HG03558 (cell line): ENCODE results near the gene KCTD2.
"Not testable (repeated sequence)": the region's sequence is repeated elsewhere in the genome, so short reads cannot be mapped to it uniquely, and the experiment has no call there.

Experiments used
- ATAC-seq: cut with Tn5 transposase; IDR thresholded peaks from one replicate; pipeline ENCODE4 v1.9.1; 2021; ENCODE audit warnings: moderate number of reproducible peaks; ENCODE audit not compliant: unreplicated experiment; ENCODE audit errors: extremely low read depth

The KCTD2 gene

DNA sequence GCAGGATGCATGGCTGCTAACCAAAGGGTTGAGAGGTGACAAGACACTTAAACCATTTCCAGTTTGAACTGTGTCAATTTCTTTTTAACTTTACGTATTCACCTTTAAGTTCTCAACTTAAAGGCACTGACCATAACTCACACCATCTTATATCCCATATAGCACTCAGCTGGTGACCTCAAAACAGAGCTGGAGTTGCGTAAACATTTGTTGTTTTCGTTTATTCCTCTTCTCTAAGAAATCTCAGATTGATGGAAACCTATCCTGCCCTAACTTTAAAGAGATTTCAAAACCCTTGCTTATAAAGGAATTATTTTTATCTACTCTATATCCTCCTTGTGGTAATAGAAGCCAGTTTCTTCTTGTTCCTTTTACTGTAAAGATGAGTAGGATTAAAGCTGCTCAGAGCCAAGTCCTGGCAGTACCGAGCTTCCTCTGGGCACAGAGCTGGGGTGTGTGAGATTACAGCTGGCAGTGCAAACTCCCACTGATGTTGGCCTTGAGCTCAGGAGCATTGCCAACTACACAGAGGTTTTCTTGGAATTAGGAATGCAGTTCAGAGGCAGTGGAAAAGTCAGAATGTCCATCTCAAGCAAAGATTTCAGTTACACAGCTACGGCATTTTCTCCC, 1.3 kb downstream of the KCTD2 start:
- ATAC-seq, result no peak

DNA sequence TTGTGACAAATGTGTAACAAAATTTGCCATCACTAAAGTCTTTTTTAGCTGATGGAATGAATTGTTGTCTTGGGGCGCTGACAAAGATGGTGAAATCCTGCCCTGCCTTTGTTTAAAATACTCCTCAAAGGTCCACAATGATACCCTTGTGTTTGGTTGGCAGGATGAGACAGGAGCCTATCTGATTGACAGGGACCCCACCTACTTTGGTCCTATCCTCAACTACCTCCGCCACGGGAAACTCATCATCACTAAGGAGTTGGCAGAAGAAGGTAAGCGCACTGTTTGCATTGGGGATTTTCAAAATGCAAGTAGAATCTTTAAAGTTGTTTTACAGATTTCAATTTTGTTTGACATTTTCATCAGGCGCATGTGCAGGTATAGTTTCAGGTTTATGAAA, 2.0 kb downstream of the KCTD2 start:
- ATAC-seq, result no peak

DNA sequence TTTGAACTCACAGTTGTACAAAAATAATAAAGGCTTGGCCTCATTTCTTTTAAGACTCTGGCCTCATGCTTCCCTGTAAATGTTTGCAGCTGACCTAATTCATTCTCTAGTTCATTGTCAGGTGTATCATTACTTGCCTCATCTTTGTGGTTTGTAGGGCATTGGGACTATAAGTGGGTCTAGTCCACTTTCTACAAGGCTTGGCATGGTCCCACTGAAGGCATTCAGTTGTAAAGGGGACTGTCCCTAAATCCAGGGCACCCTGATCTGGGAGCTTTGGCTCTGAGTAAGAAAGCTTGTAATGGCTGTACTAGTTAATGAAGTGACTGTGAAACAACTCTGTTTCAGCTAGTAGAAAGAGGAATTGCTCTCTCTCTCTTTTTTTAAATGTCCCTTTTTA, 2.7 kb downstream of the KCTD2 start:
- no peak for ATAC-seq

DNA sequence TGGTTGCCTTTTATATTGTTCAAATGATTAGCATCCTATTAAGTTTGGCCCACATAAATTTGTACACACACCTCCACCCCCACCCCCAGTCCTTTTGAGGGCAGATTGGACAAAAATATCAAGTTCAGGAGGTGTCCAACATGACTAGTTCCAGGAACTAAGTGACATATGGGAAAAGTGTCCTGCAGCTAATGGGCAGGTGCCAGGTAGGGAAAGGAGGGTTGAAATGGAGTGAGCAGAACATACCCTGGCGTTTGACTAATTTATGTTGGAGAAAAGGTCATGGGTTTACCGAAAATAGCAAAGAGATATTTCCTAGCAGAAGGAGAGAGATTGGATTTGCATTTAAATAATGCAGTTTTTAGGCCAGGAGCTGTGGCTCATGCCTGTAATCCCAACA, 4.9 kb downstream of the KCTD2 start:
- no peak for ATAC-seq

DNA sequence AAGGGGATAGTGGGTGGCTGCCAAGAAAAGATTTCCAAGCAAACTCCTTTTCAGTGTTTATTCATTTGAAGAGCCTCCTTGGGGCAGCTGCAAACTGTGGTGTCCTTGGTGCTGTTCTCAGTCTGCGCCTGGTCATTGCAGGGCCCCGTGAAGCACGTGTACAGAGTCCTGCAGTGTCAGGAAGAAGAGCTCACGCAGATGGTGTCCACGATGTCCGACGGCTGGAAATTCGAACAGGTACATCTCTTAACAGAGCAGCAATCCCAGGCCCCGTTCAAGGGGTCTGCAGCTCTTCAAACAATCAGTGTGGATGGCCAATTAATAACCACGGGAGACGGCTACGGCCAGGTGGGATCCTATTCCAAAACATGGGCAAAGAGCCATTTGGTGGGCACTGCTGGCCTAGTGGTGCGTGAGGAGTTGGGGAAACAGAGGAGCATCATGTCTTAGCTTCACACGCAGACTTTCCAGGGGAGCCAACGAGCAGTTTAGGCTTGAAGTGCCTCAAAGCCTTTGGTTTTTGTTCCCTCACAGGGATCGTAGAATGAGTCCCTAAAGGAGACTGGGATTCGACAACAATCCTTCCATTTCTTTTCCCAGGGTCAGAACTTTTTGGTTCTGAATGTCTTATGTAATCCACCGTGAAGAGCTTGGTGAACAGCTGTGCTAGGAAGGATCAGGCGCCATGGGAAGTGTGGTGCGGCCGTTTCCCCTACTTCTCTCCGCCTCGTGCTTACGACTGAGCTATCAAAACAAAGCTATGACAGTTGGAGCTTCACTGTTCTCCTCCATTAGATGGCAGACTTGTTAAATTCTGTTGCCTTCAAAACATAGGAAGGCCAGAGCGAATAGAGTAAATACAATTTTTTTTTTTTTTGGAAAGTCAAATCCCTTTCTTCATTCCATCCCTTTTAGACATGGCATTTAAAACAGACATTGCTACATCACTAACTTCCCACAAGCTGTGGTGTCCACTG, 12.6 kb downstream of the KCTD2 start:
- ATAC-seq, result no peak

DNA sequence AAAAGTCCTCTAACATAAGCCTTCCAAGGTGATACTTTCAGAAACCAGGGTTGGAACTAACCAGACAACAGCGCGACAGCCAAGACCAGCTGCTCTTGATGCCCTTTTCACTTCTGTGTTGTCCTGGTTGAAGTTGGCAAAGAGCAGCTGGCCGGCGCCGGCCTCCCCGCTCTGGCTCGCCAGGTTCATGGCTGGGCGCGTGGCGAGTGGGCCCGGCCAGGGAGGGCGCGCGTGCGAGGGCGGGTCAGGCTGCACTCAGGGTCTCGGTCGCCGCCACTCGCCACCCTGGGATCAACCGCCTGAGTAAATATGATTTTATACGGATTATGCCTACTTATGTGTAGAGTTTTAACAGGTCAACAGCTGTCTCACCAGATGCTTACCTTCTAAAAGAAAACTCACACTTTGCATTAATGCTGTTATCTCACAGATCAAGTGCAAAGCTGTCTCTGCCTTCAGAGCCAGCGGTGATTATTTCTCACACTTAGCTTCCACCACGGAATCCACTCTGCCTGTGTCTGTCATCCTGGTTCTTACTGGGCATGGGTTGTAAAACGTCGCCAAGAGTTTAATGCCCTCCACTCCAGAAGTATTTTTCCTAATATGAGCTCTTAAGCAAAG, 13.5 kb downstream of the KCTD2 start:
- no peak for ATAC-seq

DNA sequence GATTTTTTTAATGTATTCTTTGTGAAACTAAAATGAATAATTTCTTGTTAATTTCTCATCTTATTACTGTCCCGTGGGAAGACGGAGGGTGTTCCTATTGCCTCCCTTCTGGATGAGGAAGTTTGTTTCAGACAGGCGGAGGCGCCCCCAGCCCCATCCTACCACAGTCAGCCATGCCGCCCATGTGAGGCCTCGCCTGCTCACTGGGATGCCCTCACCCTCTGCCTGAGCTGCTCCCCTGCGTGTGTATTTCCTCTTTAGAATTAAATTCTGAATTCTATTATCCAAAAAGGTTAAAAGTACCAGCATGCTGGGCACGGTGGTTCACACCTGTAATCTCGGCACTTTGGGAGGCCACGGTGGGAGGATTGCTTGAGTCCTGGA, 14.0 kb downstream of the KCTD2 start:
- no peak for ATAC-seq

DNA sequence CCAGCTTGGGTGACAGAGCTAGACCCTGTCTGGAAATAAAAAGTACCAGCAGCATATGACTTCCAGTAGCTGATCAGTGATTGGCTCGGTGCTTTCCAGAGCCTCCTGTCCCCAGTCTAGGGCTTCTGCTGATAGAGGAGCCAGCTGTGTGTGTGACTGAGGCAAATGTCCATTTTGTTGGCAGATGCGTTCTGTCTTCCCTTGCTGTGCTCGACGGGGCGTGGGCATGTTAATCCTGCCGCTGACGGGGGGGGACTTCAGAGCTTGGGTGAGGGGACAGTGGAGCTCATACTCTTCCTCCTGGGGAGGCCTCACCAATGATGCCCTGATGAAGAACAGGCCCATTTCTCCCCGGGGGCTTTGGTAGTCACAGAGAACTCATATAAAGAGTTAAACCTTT, 14.6 kb downstream of the KCTD2 start:
- no peak for ATAC-seq

DNA sequence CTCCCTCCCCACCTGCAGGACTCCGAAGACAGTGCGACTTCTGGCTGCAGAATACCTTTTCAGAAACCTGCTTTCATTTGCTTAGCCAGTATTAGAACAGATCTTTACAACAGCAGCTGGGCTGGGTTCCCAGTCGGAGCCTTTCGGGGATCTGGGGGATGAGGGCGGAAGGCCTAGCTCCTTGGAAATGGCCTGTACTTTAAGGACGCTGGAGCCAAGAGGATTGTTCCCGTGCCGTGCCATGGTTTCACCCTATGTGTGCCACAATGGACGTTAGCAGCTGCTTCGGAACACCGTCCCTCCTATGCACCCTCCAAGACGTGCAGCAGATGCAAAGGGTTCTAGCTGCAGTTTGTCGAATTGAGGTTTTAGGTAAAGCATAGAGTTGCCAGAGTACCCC, 16.2 kb downstream of the KCTD2 start:
- no peak for ATAC-seq

DNA sequence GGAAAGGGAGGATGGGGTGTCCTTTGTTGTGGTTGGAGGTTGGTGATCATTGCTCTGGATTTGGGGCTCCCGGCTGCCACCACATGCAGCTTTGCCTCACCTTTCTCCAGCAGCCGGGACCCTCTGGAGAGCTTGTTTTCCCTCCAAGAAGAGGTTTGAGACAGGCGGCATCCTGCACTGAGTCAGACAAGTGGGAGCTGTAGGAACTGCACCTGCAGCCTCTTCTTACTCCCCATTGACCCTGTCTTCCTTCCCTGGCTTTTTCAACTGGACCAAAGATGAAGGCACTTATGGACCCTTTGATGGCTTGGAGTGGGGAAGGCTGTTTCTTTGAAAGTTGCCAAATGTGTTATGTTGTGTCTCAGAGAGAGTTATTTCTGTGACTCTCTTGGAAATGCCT, 16.6 kb downstream of the KCTD2 start:
- ATAC-seq, result no peak

DNA sequence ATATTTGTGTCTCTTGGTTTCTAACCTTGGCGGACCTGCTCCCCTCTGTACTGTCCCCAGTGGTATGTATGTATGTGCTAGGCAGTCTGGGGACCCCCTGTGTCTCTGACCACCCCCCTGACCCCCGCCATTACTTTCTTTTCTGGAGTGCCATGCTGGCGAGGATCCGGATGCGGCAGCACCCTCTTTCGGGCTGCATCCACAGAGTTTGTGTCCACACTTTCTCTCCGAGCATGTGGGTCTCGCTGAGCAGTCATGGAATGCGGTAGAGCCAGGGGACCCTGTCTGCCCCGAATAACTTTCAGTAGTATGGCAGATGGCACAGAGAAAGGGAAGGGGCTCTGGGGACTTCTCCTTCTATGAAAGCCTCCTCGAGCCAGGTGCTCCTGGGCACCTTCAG, 17.0 kb downstream of the KCTD2 start:
- ATAC-seq, result no peak

DNA sequence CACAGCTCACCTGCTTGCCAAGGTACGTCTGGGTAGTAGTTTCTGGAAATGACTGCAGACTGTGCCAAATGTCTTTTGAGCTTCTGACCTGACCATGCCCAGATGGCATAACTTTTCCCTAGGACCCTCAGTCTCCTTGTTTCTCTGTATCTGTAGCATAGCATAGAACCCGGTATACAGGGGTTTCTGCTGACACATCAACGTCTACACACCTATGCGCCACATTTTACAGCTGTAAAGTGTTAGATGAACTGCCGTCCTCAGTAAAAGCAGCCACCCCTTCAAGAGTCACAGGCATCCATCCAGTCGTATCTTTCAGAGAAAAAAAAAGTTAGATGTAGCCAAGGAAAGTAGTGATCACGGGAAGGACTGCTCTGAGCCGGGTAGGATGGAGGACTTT, 17.4 kb downstream of the KCTD2 start:
- no peak for ATAC-seq

DNA sequence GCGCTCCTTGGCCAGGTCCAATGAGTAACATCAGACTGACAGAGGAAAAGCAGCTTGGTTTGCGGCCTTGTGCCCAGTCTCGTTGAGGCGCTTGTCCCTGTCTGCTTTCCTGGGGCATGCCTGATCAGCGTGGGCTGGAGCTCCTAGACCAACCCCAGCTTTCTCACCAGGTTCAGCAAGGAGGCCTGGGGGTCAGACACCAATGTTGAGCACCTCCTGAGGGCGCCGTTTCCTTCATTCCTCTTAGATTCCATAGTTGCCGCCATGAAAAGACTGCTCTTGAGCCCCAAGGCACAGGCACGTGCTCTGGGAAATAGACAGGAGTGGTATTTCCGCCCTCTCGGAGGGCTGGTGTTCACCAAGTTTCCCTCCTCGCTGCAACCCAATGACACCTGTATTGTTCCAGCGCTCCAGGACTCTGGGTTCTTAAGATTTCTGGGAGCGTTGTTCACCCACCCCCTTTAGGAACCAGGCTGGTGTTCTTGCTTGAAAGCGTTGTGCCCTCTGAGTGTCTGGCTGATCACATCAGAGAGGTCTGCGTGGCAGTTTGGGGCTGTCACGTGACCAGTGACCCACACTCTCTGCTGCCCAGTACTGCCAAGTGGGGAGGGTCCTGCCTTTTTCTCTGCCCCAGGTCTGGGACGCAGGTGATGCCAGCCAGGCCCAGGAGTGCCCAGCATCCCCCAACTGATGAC, 18.0 kb downstream of the KCTD2 start:
- no peak for ATAC-seq

DNA sequence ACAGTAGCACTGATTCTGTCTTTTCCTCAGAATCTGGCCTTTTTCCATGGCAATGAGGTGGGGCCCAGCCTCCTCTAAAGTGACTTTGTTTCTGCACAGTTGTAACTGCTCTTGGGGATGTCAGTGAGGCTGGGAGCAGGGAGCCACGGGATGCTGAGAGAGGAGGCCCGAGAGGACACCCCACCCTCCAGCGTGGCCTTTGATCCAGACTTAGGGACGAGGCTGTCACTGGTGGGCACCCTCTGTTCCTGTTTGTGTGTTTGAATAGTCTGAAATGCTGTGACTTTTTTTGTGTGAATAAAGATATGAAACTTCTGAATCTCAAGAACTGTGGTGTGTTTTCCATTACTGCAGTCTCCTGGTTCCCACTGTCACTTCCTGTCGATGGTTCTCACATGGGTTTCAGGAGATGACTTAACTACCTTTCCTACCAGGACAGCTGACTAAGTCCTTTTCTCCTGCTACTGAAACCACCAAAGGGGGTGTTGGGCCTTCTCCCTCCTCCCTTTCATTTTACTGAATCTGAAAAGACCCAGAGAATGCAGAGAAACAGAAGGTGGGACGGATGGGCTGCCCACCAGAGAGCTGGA, 18.6 kb downstream of the KCTD2 start:
- ATAC-seq, result no peak

DNA sequence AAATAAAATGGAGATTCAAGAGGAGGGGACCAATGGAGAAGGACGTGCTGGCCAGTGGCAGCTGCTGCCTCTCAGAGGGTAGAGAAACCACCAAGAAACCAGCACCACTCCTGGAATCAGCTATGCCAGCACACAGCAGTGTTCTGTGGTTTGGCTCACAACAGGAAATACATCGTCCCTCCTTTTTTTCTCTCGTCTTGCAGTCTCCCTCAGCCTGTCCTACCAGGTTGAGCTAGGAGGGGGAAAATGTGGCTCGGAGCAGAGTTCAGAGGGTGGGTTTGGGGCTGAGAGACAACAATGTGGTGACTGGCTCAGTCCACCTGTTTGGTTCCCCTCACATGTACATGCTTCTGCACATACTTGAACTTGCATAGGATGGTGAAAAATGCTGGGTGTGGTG, 20.8 kb downstream of the KCTD2 start:
- ATAC-seq, result no peak

DNA sequence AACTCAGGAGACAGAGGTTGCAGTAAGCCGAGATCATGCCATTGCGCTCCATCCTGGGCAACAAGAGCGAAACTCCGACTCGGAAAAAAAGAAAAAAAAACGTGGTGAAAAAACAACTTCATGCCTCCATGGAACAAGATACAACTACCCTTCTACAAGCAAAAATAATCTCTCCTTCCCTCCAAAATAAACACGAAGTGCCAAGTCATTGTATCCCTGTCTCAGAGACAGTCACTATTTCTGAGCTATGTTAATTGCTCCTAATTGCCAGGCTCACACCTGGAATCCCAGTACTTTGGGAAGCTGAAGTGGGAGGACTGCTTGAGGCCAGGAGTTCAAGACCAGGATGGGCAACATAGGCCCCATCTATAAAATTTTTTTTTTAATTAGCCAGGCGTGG, 21.7 kb downstream of the KCTD2 start:
- ATAC-seq, result no peak

DNA sequence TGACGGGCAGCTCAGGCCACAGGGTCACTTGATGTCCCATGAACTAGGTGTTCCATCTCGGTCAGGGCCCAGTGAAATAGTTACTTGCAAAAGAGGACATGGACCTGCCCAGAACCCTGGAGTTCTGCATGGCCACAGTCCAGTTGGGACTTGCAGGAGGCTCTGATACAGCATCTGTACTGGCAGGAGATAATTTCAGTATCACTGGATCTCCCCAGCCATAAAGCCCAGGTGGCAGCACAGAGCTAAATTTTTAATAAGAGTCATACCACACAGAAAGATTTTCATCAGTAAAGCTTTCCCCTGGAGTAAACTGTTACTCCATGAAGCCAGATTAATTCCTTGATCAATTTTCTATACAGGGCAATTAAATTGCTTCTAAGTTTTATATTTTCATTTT, 22.8 kb downstream of the KCTD2 start:
- no peak for ATAC-seq

DNA sequence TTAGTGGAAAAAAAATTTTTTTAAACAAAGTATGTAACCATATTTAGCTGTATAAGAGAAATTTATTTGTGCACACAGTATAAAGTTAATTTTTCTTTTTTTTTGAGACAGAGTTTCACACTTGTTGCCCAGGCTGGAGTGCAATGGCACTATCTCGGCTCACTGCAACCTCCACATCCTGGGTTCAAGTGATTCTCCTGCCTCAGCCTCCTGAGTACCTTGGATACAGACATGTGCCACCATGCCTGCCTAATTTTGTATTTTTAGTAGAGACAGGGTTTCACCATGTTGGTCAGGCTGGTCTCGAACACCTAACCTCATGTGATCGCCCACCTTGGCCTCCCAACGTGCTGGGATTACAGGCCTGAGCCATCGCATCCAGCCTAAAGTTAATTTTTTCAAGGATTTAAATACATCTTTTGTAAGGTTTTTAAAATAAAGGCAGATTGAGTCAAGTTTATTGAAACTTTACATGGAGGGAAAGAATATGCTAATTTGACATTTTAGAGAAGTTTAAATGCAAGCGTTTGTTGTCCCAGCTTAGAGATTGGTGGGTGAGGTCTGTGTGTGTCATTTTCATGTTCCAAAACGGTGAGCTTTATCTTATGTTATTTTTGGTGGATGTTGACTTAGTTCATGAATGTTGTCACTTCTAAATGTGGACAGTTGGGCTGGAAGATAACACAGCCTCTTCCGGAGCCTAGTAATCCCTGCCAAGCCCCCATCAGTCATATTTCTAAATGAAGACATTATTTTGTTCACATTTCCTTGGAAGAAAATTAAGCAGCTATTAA, 24.6 kb downstream of the KCTD2 start:
- not testable (repeated sequence) for ATAC-seq

DNA sequence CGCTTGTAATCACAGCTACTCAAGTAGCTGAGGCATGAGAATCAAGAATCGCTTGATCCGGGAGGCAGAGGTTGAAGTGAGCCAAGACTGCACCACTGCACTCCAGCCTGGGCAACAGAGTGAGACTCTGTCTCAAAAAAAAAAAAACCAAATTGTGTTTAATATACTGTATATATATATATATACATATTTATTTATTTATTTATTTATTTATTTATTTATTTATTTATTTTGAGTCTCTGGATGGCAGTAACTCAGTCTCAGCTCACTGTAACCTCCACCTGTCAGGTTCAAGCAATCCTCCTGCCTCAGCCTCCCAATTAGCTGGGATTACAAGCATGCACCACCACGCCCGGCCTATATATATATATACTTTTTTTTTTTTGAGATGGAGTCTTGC, 25.9 kb downstream of the KCTD2 start:
- ATAC-seq, result not testable (repeated sequence)

DNA sequence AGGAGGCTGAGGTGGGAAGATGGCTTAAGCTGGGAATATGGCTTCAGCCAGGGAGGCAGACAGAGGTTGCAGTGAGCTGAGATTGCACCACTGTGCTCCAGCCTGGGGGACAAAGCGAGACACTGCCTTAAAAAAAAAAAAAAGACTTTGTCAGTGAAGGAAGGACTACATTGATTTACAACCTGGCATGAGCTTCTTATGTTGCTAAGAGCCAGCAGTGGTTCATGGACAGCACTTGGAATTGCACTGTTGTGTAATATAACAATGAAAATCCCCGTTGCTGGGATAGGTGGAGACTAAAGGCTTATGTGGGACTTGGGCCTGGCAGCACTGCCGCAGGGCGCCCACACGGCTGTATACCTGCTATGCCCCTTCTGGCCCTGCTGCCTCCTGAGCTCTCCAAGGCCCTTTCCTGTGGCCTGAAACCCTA, 26.6 kb downstream of the KCTD2 start:
- no peak for ATAC-seq
